ENCODE results near the gene CTTNBP2.
"Not testable (repeated sequence)": the region's sequence is repeated elsewhere in the genome, so short reads cannot be mapped to it uniquely, and the experiment has no call there.

The CTTNBP2 gene

DNA sequence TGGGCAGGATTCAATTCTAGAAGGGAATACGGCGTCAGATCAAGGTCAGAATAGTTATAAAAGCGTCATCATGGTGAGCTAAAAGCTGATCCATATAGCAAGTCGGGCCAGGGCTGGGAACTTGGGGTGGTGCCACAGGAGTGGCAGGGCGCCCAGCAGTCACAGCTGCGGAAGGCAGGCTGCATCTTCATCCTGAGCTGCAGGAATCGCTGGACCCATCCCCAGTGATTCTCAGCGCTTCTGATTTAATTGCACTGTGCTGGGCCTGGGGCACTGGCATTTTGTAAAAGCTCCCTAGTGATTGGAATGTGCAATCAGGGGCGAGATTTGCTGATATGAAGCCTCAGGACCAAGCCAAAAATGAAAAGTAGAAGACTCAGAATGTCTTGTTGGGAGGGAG, 135.3 kb downstream of the CTTNBP2 start:
- DNase-seq = no peak

- no peak for DNase-seq
These were observed 141.8 kb downstream of the CTTNBP2 start for GRCh38 chr7:117731455-117731854.

DNA sequence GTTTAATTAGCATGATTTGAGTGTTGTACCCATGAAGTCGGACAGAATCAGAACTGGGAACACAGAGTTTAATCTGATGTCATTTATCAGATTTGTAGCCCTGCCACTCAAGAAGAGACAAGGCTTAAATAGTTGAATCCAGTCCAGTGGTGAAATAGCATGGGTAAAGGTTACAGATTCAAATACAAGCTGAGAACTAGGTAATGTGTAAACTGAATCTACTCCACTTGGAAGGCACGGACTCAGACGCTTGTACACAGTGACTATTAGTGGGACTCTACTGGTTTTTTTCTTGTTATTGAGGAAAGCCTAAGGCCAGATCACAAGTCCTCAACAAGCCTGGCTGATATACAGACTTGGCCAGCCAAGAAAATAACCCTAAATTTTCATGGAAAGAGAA, 142.9 kb downstream of the CTTNBP2 start:
- DNase-seq = no peak

DNA sequence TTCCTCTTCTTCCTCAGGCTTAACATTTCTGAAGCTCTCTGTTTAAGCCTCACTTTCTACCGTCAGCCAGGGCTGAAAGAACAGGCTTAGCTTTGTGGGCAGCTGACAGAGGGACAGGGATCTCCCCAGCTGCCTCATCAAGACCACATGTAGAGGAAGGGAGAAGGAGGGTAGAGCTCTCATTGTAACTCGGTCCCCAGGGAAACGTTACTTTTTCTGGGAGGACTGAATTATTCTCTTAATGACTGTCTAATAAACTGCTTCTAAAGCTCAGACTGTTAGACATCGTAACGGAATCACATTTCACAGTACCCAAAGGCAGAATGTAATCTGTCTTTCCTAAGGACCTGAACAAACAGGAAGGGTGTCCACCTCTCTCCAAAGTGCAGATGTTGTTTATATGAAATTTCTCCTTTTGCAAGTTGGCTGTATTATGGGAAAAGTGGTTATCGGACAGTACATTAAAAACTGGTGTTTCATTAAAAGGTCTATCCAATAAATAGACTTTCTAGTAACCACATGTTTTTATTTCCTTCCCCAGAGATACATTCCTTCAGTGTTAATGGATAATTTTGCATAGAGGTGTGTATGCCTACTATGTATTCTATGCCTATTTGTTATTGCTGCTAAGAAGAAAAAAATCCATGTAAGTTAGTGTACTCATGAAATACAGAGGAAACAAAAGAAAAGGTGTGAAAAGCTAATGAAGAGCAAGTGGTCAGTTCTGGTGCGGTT, 144.2 kb downstream of the CTTNBP2 start:
- DNase-seq = no peak

DNA sequence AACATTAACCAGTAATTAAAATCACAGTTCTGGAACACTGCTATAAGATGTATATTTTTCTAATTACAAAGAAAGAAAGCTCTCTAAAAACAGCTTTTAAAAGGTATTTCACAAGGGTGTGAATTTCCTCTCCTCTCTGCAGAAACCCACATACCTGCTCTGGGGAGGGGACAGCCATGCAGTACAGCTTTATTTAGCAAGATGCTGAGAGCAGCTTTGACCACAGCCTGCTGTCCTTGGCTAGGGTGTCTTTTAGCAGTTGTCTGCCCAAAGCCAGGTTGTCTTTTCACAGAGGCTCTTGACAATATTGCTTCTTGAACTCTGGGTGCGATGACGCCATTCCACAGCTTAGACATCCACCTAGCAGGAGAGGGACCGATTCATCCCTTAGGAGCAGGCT, 148.3 kb downstream of the CTTNBP2 start:
- DNase-seq = no peak

DNA sequence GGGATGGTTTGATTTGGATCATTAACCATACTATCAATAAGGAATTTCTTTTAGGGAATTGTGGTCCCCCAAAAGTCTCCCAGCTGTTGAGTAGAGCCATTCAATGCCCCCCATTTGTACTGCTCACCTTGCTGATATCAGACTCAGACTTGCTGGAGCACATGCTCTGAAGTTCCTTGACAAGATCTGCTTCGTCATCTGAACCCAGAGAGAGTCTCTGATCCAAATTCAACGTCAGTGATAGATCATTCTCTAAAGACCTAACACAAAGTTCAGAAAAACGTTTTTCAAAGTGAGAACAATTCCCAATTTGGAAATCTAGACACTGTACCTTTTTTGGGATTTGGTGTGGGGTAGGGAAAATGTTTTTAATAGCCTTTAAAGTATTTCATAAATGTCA, 153.9 kb downstream of the CTTNBP2 start:
- DNase-seq = no peak

- no peak for DNase-seq
These were observed 155.0 kb downstream of the CTTNBP2 start for GRCh38 chr7:117718116-117718835.

- no peak for DNase-seq
These were observed 155.9 kb downstream of the CTTNBP2 start for GRCh38 chr7:117717357-117717756.

DNA sequence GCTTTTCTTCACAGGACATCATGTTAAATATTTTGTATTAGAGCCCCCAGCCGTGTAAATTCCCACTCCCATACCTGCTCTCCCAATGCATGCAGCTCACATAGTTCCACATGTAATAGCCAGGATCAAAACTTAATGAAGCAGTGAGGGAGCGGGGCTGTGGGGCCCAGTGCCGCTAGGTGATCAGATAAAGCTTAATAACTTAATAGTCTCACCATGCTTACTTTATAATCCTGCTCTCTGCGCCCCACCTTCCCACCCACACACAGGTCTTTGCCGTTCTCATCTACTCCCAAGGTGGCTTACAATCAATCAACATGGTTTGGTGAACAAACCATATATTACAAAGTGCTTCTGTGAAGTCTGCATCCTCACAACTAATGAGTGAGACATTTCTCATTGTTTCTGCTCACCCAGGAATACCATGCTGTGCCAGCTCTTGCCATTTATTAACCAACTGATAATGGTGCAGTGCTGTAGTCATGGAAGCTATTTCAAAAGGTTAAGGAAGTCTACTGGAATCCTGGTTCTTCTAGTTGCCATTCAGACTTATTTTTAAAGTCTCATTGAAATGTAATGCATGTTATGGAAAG, 156.4 kb downstream of the CTTNBP2 start:
- DNase-seq = no peak

DNA sequence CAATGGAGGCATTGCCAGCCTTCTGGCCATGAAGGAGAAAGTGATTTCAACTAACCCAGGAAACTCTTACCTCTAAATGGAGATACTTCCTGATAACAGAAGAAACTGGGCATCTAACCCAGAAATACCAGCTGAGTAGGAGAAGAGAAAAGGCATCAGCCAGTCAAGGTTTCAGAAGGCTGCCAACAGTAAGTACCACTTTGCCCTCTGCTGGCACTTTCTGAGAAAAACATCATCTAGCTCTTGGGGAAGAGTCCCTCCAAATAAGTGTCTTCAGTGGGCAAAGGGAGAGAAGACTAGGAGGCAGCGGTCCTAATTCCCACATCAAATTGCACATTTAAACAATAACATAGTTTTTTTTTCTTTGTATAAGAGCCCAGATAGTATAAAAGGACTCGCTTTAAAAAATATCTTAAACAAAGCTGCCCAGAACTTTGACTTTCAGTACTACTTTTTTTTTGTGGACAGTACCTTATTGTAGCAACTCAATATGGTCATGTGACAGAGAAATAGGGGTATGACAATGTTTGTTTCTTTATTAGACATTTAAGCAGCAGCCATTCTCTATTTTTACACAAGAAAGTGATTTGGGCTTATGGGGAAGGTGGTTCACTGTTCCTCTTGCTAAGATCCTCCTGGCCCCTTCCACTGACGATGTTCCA, 157.3 kb downstream of the CTTNBP2 start:
- peak; percentile 39 for DNase-seq

DNA sequence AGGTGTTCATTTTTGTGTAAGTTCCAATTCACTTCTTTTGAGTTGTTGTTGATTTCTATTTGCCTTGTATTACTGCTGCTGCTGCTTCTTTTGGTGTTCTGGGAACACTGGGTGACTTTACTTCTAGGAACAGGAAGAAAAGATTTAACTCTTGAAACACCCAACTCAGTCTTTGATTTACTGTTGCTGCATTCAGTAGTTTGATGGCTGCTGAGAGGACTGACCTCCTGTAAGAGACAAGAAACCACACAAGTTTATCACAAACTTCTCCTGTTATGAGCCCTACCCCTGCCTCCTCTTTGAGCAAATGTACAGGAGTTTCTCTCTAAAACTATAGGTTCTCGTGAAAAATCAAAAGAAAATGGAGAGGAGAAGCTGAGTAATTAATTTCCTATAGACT, 161.7 kb downstream of the CTTNBP2 start:
- no peak for DNase-seq

DNA sequence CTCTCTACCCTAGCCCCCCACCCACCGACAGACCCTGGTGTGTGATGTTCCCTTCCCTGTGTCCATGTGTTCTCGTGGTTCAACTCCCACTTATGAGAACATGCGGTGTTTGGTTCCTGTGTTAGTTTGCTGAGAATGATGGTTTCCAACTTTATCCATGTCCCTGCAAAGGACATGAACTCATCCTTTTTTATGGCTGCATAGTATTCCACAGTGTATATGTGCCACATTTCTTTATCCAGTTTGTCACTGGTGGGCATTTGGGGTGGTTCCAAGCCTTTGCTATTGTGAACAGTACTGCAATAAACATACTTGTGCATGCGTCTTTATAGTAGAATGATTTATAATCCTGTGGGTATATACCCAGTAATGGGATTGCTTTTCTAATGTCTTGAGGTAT, 165.1 kb downstream of the CTTNBP2 start:
- DNase-seq = not testable (repeated sequence)

DNA sequence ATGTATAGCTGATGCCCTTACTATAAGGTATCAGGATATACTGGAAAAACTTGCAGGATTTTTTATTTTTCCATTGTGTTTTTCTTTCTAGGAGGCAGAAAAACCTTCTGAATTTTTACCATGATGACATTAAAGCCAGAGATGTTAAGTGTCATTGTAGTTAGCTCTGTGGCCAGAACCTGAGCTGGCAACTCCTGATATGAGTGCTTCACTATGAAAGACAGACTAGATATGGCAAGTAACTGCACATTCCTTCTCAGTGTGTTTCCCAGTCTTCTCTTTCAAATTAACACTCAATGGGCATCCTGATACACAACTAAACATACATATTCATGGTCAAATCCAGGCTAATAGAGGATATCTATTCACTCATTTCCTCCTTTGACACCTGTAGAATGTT, 166.2 kb downstream of the CTTNBP2 start:
- no peak for DNase-seq

DNA sequence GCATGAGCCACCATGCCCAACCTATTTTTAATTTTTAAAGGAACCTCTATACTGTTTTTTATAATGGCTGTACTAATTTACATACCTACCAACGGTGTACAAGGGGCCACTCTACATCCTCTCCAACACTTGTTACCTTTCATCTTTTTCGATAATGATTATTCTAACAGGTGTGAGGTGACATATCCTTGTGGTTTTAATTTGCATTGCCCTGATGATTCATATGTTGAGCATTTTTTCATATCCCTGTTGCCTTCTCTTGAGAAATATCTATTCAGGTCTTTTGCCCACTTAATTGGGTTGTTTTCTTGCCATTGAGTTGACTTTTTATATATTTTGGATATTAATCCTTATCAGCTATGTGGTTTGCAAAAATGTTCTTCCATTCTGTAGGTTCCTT, 167.0 kb downstream of the CTTNBP2 start:
- no peak for DNase-seq

- DNase-seq = no peak
These were observed 167.6 kb downstream of the CTTNBP2 start for GRCh38 chr7:117705630-117706029.

DNA sequence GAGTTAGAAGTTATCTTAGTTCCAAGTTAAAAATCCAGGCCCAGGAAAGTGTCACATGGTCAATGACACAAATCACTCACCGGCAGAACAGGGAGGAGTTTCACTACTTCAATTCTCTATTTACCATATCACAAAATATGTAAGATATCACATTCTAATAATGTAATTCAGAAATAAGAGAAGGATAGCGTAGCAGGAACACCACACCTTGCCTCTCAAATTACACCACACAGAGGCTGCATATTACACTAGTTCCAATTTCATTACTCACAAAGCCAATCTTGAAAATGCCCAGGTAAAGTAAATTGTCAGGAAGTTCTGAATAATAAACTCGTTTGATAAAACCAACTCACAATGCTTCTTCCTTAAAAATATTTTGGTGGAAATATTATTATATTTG, 169.2 kb downstream of the CTTNBP2 start:
- DNase-seq = no peak

DNA sequence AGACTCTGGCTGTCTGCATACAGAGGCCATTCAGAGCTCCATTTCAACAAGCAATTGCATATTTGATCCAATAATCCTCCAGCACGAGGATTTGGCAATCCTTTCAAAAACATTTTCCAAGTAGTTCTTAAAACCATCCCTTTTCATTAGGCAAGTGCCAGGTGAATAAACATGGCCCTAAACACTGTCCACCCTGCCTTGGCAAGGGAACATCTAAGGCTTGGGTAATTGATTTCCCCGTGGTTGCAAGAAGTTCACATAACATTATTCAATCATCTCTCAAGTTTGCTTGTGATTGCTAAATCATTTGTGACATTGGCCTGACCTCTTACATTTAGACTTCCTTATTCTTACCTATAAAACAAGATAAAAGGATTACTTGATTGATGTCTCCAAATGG, 175.2 kb downstream of the CTTNBP2 start:
- DNase-seq = no peak

DNA sequence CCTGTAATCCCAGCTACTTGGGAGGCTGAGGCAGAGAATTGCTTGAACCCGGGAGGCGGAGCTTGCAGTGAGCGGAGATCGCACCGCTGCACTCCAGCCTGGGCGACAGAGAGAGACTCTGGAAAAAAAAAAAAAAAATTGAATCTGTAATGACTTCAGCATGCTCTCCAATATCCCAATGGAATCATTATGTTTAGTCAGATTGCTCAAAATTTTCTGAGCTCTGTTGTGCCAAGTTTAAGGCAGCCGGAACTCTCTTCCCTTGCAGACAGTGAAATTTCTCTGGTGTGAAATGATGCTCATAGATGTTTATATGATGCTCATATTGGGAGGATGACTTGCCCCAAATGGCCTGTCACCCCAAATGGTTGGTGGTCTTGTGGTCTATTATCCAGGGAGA, 180.9 kb downstream of the CTTNBP2 start:
- no peak for DNase-seq

GRCh38 chr7:117690147-117690546, 183.1 kb downstream of the CTTNBP2 start:
- DNase-seq = no peak

- no peak for DNase-seq
These were observed 183.8 kb downstream of the CTTNBP2 start for GRCh38 chr7:117689406-117689805.

DNA sequence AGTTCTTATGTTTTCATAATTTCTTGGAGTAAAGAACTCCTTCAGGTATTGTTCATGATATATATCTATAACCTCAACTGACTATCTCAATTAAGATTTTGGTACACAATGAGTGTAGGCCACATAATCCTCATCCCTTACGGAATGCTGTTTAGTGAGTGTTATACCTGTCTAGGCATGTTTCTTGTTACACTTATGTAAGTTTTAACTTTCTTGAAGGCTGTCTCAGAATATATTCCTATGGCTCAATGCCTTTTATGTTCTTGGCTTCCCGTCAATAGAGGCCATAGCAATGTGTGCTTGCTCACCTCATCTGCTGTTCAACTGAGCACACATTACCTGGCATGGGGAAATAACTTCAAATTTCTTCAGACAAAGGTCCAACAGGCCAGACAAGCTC, 185.1 kb downstream of the CTTNBP2 start:
- no peak for DNase-seq

GRCh38 chr7:117686311-117686935, 186.8 kb downstream of the CTTNBP2 start:
- no peak for DNase-seq

DNA sequence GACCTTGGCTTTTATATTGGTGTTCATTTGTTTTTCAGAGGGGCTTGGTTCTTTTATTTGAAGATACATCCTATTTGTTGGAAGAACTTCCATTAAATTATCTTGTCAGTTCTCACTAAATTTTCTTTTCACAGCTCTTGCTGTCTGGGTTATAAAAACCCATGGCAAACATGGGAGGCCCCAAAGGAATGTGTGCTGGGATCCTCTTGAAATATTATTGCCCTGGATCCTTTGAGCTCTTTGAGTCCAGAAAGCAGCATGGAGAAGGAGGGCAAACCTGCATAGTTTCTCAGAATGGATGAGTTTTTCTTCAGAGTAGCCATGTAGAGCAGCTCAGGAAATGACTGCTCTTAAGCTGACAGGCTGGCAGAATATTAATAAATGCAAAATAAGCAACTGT, 187.4 kb downstream of the CTTNBP2 start:
- DNase-seq = no peak

Data from fibroblast of skin of right biceps (primary cell).